ENCODE measurements around the gene ATRIP. TPM values are rescaled to one million over a fixed set of nuclear protein-coding genes. Genes with fewer than 3 reads are reported as not detected.

Gene ATRIP
- total and polyA plus RNA-seq, 8 donors: 2.0 to 4.8 (median 3.0) TPM

DNA sequence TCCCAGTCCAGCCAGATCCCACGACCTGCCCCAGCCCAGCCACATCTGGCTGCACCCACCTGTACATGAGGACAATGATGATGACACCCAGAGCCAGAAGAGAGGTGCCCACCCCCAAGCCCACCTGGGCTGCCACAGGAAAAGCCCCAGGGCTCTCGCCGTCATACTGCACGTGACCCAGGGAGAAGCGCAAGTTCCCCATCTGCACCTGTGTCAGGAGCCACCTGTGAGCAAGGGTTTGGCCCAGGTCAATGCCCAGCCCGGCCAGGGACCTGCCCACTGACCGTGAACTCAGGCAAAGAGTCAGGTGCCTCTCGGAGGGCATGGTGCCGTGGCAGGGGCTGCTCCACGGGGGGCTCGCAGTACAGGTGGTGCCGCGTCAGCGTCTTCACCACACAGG is 32.9 kb upstream of the ATRIP start:
- ATAC-seq (no peak), DNase-seq (peak in 3 of 6 donors; percentile 16 to 69 (median 45)), FAIRE-seq (no peak)
- intact Hi-C loops (cut with DNase I): no loop called here
- Histone ChIP-seq H3K27ac (no peak overlapping the region), H3K27me3 (no peaks in the 10 kb centered on the region), H3K4me1 (no peaks in the 10 kb centered on the region), H3K9me3 (no peaks in the 10 kb centered on the region), H3K36me3 (peaks cover 0 to 87% (median 35%) of the 10 kb centered on the region in 3 donors), H3K4me3 (no peak overlapping the region)
- TF ChIP-seq, protein P1, sequence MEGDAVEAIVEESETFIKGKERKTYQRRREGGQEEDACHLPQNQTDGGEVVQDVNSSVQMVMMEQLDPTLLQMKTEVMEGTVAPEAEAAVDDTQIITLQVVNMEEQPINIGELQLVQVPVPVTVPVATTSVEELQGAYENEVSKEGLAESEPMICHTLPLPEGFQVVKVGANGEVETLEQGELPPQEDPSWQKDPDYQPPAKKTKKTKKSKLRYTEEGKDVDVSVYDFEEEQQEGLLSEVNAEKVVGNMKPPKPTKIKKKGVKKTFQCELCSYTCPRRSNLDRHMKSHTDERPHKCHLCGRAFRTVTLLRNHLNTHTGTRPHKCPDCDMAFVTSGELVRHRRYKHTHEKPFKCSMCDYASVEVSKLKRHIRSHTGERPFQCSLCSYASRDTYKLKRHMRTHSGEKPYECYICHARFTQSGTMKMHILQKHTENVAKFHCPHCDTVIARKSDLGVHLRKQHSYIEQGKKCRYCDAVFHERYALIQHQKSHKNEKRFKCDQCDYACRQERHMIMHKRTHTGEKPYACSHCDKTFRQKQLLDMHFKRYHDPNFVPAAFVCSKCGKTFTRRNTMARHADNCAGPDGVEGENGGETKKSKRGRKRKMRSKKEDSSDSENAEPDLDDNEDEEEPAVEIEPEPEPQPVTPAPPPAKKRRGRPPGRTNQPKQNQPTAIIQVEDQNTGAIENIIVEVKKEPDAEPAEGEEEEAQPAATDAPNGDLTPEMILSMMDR (IDR thresholded peaks at IDR 0.05): no peak
- 88 to 89% methylated on average over 14 of the region's 14 CpGs for WGBS, 2 donors

DNA sequence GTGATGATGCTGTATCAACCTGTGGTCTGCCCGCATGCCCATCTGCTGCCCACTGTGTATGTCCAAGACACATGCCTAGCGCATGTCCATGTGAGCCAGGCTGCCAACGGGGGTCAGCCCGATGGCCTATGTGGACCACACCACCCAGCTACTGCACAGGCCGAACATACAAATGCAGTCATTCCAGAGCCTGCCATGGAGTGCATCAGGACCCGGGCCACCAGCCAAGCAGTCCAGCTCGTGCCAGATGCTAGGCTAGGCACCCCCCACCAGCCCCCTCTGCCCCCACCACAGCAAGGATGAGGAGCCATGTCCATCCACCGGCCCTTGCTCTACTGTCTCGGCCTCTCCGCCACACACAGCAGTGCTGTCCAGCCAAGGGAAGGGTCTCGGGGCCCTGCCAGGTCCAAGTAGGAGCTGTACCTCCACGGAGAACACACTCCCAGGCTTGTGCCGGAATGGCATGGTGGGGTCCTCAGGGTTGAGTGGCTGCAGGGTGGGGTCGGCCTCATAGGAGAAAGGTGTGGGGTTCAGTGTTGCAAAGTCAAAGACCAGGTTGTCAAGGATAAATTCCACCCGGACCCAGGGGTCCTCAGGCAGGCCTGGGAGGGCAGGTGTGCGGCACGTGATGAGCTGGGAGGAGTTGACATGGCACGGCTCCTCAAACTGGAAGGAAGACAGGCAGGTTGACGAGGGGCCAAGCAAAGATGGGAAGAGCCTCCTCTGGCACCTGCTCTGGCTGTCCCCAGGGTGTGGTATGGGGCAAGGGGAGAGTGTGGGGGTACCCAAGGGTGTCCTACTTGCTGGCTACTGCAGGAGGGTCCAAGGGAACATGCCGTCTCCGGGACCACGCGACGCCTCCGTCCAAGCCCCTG is 31.9 kb upstream of the ATRIP start:
- TF ChIP-seq, protein P1 (IDR thresholded peaks at IDR 0.05): no peak
- intact Hi-C loops (cut with DNase I): no loop called here
- ATAC-seq (no peak), FAIRE-seq (no peak), DNase-seq (peak in 3 of 6 donors; percentile 32 to 44 (median 43))
- Histone ChIP-seq H3K36me3 (peaks cover 0 to 83% (median 42%) of the 10 kb centered on the region in 3 donors), H3K27ac (no peak overlapping the region), H3K9me3 (no peaks in the 10 kb centered on the region), H3K27me3 (no peaks in the 10 kb centered on the region), H3K4me1 (no peaks in the 10 kb centered on the region), H3K4me3 (no peak overlapping the region)
- WGBS, 2 donors: 90 to 92% methylated on average over 25 of the region's 25 CpGs

DNA sequence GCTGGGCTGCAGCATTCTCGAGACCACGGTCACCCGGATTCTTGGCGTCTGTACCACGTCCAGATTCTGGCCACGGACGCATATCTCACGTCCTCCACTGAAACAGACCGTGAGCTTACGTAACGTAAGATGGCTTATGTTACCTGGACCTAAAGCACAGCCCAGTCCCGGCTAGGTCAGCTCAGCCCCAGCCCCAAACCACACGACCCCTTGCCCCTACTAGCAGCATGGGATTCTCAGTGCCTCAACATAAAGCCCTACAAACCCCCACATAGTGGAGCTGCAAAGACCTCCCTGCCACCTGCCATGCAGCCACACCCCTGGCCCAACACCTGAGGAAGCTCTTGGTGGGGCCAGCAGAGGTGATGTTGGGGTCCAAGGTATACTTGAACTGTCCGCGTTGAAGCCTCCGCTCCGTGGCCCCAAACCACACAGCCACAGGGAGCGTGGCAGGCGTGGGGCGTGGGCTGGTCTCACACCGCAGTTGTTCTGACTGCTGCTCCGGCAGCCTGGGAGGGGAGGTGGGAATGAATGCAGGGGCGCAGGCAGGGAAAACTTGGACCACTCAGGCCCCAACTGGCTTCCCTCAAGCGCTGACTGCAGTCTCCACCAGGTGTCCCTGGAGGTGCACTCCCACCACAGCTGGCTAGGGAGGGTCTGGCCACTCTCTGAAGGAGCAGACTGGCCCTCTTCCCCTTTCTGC is 31.1 kb upstream of the ATRIP start:
- H3K4me1 ChIP-seq: no peaks in the 10 kb centered on the region
- H3K27ac ChIP-seq: no peak overlapping the region
- peaks cover 0 to 75% (median 43%) of the 10 kb centered on the region in 3 donors for H3K36me3 ChIP-seq
- no peaks in the 10 kb centered on the region for H3K9me3 ChIP-seq
- ATAC-seq (no peak), FAIRE-seq (no peak), DNase-seq (peak in 1 of 6 donors; percentile 52)
- intact Hi-C loops (cut with DNase I): no loop called here
- TF ChIP-seq, protein P1 (IDR thresholded peaks at IDR 0.05): no peak
- 94 to 95% methylated on average over 24 of the region's 24 CpGs for WGBS, 2 donors
- H3K27me3 ChIP-seq: no peaks in the 10 kb centered on the region
- H3K4me3 ChIP-seq: no peak overlapping the region

- no peaks in the 10 kb centered on the region for H3K4me1 ChIP-seq
- H3K9me3 ChIP-seq: no peaks in the 10 kb centered on the region
- H3K4me3 ChIP-seq: no peak overlapping the region
- no peak overlapping the region for H3K27ac ChIP-seq
- FAIRE-seq (no peak), DNase-seq (peak in 2 of 6 donors; percentile 15 to 56), ATAC-seq (no peak)
- H3K36me3 ChIP-seq: peaks cover 0 to 68% (median 38%) of the 10 kb centered on the region in 3 donors
- TF ChIP-seq, protein P1 (IDR thresholded peaks at IDR 0.05): no peak
- no peaks in the 10 kb centered on the region for H3K27me3 ChIP-seq
- intact Hi-C loops (cut with DNase I): no loop called here
- 92% methylated on average over 13 to 14 of the region's 14 CpGs for WGBS, 2 donors
Observed at GRCh38 chr3:48416091-48416505, 30.4 kb upstream of the ATRIP start.

Data from pancreas (tissue), 10 donors.